Cardiac muscle cell (in vitro differentiated cells and primary cell): ENCODE data around the gene MLPH. TPM values are rescaled to one million over a fixed set of nuclear protein-coding genes. Genes with fewer than 3 reads are reported as not detected.
"Not testable (repeated sequence)": the region's sequence is repeated elsewhere in the genome, so short reads cannot be mapped to it uniquely, and the experiment has no call there.

Experiments
- DNase-seq, 2 donors: peaks; one replicate each; pipeline versions ENCODE4 v3.0.0 to v3.0.0-alpha.2; 2010 to 2017; ENCODE audit warnings: low read depth in 1 of 2, low spot score in 1 of 2
- H3K27ac ChIP-seq: fragments of 200-600 bp; sonication (generic); 2 replicates; pipeline ENCODE4 v1.5.1; 2016
- H3K27me3 ChIP-seq: fragments of 200-600 bp; sonication (generic); 2 replicates; pipeline ENCODE4 v1.6.0; 2016; ENCODE audit warnings: control low read depth
- H3K36me3 ChIP-seq: fragments of 200-600 bp; sonication (generic); 2 replicates; pipeline ENCODE4 v1.5.1; 2016; ENCODE audit warnings: control low read depth
- H3K4me1 ChIP-seq: fragments of 200-600 bp; sonication (generic); 2 replicates; pipeline ENCODE4 v1.8.1; 2017; ENCODE audit warnings: low read depth, mild to moderate bottlenecking, mixed run types
- H3K4me3 ChIP-seq: fragments of 200-600 bp; sonication (generic); 2 replicates; pipeline ENCODE4 v1.5.1; 2016; ENCODE audit warnings: mild to moderate bottlenecking
- H3K9me3 ChIP-seq: fragments of 200-600 bp; sonication (generic); 2 replicates; pipeline ENCODE4 v1.5.1; 2017; ENCODE audit warnings: low read depth, mild to moderate bottlenecking, control low read depth
- CTCF ChIP-seq: IDR thresholded peaks from 2 replicates; pipeline ENCODE4 v1.5.1; 2012; ENCODE audit warnings: low read depth, mild to moderate bottlenecking, low read length
- polyA plus RNA-seq: library from polyadenylated mRNA; unstranded; fragments of >200 nt; fragmentation: Nextera tagmentation; extraction: Ambion mirVana; gene quantifications from 2 replicates; pipeline ENCODE4 v1.2.1, GENCODE V29; 2016
- total RNA-seq: library from RNA; depleted of rRNA; stranded (reverse); fragments of >200 nt; gene quantifications from 2 replicates; pipeline ENCODE4 v1.2.3, GENCODE V29; 2016

Gene MLPH
- total and polyA plus RNA-seq, 2 experiments from 2014 or later, result 0.27 to 1.4 TPM

GRCh38 chr2:237593036-237593435 lies 106.0 kb downstream of the MLPH start:
- H3K27ac ChIP-seq, result peak overlapping the region; percentile 87
- DNase-seq, result no peak
- H3K36me3 ChIP-seq, result no peaks in the 10 kb centered on the region
- peaks cover 37% of the 10 kb centered on the region for H3K4me1 ChIP-seq
- no peak for TF ChIP-seq CTCF
- H3K4me3 ChIP-seq, result no peak overlapping the region
- H3K27me3 ChIP-seq, result no peaks in the 10 kb centered on the region
- no peaks in the 10 kb centered on the region for H3K9me3 ChIP-seq

GRCh38 chr2:237593596-237594320 lies 106.7 kb downstream of the MLPH start:
- Histone ChIP-seq H3K4me3 (no peak overlapping the region), H3K36me3 (no peaks in the 10 kb centered on the region), H3K27me3 (no peaks in the 10 kb centered on the region), H3K27ac (peak overlapping the region; percentile 87), H3K4me1 (peaks cover 37% of the 10 kb centered on the region), H3K9me3 (no peaks in the 10 kb centered on the region)
- no peak for DNase-seq
- no peak for TF ChIP-seq CTCF

DNA sequence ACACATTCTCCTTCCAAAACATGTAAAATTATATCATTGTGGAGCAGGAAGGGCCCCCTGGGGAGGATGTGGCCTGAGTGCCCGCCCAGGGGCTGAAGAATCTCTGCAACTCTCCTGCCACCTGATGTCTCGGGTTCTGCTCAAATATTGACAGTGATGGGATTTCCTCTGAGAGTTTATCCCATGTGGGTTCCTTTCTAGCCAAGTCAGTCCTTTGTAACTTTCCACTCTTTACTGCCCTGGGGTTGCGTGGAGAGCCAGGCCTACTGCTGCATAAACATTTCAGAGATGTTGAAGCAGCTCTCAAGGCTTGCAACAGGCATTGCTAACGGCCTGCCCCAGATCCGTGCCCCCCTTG lies 107.4 kb downstream of the MLPH start:
- peak in 1 of 2 donors; percentile 53 for DNase-seq
- peaks cover 37% of the 10 kb centered on the region for H3K4me1 ChIP-seq
- no peak for TF ChIP-seq CTCF
- H3K27me3 ChIP-seq, result no peaks in the 10 kb centered on the region
- no peaks in the 10 kb centered on the region for H3K36me3 ChIP-seq
- no peaks in the 10 kb centered on the region for H3K9me3 ChIP-seq
- H3K27ac ChIP-seq, result peak overlapping the region; percentile 87
- H3K4me3 ChIP-seq, result no peak overlapping the region

GRCh38 chr2:237595829-237596519 lies 108.9 kb downstream of the MLPH start:
- Histone ChIP-seq H3K4me1 (peaks cover 36% of the 10 kb centered on the region), H3K27ac (peak overlapping the region; percentile 87)
- H3K4me3 ChIP-seq, H3K27me3 ChIP-seq, DNase-seq, H3K36me3 ChIP-seq, H3K9me3 ChIP-seq: not testable (repeated sequence)

- Histone ChIP-seq H3K36me3 (no peaks in the 10 kb centered on the region), H3K27ac (no peak overlapping the region), H3K4me3 (no peak overlapping the region), H3K27me3 (no peaks in the 10 kb centered on the region), H3K4me1 (peaks cover 42% of the 10 kb centered on the region), H3K9me3 (no peaks in the 10 kb centered on the region)
- TF ChIP-seq CTCF, result no peak
- no peak for DNase-seq
Measured at GRCh38 chr2:237596520-237597195, 109.6 kb downstream of the MLPH start.
